LNCAP (cell line): ENCODE measurements around the gene BCKDK.

ENCODE experiments used
- TF ChIP-seq, protein P1 (sequence below): fragments of 450-650 bp; IDR thresholded peaks from 2 replicates; pipeline ENCODE4 v1.5.1; 2017; ENCODE audit warnings: mild to moderate bottlenecking

Gene BCKDK

DNA sequence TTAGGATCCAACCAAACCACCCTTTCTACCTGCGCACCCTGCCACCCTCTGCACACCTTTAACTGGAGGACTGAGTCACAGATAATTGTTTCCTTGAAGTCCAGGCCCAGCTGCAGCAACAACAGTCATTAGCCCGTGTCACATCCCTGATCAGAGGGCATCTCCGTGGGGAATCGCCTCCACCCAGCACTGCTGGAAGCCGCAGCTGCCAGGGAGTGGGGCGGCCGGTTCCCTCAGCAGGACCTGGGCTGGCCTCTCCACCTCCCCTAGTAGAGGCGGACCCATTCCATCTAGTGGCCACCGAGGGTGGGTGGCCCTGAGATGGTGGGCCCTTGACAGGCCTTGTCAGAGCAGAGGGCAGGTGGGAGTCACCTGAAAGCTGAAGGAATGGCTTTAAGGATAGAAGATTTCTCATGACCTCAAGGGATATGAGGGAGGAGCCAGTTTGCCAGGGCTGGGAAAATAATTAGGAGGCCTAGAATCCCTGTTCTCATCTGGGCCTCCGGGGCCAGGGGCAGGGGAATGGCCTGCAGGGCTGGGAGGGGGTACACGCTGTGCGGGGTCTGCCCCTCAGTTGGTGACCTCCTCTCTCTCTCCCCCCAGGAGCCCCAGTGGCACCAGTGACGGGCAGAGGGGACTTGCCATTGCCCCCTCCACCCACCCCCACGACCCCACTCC lies 25.7 kb upstream of the BCKDK start:
- TF ChIP-seq, protein P1, sequence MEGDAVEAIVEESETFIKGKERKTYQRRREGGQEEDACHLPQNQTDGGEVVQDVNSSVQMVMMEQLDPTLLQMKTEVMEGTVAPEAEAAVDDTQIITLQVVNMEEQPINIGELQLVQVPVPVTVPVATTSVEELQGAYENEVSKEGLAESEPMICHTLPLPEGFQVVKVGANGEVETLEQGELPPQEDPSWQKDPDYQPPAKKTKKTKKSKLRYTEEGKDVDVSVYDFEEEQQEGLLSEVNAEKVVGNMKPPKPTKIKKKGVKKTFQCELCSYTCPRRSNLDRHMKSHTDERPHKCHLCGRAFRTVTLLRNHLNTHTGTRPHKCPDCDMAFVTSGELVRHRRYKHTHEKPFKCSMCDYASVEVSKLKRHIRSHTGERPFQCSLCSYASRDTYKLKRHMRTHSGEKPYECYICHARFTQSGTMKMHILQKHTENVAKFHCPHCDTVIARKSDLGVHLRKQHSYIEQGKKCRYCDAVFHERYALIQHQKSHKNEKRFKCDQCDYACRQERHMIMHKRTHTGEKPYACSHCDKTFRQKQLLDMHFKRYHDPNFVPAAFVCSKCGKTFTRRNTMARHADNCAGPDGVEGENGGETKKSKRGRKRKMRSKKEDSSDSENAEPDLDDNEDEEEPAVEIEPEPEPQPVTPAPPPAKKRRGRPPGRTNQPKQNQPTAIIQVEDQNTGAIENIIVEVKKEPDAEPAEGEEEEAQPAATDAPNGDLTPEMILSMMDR: no peak

DNA sequence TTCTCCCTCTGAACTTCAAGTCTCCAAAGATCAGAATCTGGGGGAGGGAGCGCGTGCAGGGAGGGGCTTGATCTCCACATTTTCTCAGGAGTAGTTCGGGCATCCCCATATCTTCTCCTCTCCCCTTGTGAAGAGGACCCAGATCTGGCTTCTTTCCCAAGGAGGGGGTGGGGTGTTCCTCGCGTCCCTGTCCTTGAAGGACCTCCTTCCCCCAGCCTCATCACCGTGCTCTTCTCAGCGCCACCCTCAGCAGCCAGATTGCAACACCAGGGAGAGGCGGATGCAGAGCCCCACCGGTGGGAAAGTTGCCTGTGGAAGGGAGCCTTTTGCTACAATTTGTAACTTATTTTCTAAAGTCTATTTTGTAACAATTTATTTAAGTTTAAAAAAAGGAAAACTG lies 25.1 kb upstream of the BCKDK start:
- TF ChIP-seq, protein P1: no peak

- TF ChIP-seq, protein P1: no peak
These were observed 24.6 kb upstream of the BCKDK start for GRCh38 chr16:31083556-31083955.

DNA sequence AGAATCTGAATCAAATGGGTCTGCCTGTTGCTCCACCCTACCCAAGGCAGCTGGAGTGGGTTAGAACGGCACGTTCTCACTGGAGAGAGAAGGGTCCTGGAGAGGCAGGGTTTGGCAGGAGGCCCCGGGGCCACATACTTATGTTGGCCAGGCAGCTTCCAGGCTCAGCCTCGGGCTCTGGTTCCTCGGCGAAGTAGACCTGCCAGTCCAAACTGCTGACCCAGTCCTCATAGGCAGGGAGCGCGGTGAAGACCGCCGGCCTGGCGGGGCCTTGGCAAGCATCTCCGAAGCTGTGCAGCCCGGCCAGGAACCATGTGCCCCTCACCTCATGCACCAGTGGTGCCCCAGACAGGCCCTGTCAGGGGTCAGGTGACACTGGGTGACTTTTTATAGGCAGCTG lies 24.2 kb upstream of the BCKDK start:
- TF ChIP-seq, protein P1: no peak

DNA sequence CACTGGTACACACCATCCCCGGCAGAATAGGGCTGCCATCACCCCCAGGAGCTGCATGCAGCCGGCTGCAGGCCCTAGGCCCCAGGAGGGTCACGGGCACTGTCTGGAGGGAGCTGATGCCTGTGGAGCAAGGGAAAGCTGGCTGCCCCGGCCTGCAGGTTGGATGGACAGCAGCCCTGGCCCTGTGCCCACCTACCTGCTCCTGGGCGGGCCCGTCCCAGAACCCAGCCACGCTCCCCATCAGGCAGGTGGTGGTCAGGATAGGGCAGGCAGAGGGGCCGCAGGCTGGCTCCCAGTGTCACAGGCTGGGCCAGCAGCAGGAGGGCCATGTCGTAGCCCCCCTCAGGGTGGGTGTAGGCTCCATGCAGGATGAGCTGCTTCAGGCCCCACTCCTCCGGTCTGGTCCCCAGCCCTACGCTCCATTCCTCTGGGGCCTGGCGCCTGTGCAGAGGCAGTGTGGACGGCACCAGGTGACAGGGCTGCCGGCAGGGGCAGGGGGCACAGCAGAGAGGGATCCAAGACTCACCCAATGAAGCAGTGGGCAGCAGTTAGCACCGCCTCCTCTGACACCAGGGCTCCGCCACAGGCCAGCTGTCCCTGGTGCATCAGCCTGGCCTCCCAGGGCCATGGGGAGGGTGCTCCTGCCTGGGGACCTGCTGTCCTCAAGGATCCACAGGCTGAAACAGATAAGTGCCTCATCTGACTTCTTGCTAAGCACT lies 23.4 kb upstream of the BCKDK start:
- TF ChIP-seq, protein P1: no peak

DNA sequence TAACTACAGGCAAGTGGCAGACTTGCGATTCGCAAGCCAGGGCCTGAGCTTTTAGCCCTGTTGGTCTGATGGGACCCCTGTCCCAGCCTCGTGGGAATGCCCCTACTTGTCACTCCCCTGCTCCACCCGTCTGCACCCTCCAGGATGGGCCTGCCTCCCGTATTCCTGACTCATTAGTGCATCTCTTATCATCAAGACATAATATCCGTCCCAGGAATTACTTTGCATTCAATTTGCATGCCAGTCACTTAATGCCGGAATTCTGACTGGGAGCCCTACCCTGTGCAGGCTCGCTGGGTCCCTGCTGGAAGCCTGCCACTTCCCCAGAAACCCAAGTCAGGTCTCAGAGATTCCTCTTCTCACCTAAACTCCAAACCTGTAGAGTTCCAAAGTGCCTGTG lies 22.8 kb upstream of the BCKDK start:
- TF ChIP-seq, protein P1: no peak

GRCh38 chr16:31085873-31086628 lies 22.1 kb upstream of the BCKDK start:
- TF ChIP-seq, protein P1: no peak
